Measurements from ENCODE around the gene SPTLC3.

- TF ChIP-seq CTCF (IDR thresholded peaks at IDR 0.05) (no peak), POLR2AphosphoS5 (IDR thresholded peaks at IDR 0.05; ENCODE audit: low read depth, low read length) (no peak), SIN3A (IDR thresholded peaks at IDR 0.05; ENCODE audit: borderline replicate concordance, insufficient read depth, low read depth, low read length) (no peak), TCF7L2 (IDR thresholded peaks at IDR 0.05; ENCODE audit: low read depth, low read length) (no peak)
- TF ChIP-seq, protein P1, sequence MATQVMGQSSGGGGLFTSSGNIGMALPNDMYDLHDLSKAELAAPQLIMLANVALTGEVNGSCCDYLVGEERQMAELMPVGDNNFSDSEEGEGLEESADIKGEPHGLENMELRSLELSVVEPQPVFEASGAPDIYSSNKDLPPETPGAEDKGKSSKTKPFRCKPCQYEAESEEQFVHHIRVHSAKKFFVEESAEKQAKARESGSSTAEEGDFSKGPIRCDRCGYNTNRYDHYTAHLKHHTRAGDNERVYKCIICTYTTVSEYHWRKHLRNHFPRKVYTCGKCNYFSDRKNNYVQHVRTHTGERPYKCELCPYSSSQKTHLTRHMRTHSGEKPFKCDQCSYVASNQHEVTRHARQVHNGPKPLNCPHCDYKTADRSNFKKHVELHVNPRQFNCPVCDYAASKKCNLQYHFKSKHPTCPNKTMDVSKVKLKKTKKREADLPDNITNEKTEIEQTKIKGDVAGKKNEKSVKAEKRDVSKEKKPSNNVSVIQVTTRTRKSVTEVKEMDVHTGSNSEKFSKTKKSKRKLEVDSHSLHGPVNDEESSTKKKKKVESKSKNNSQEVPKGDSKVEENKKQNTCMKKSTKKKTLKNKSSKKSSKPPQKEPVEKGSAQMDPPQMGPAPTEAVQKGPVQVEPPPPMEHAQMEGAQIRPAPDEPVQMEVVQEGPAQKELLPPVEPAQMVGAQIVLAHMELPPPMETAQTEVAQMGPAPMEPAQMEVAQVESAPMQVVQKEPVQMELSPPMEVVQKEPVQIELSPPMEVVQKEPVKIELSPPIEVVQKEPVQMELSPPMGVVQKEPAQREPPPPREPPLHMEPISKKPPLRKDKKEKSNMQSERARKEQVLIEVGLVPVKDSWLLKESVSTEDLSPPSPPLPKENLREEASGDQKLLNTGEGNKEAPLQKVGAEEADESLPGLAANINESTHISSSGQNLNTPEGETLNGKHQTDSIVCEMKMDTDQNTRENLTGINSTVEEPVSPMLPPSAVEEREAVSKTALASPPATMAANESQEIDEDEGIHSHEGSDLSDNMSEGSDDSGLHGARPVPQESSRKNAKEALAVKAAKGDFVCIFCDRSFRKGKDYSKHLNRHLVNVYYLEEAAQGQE (IDR thresholded peaks at IDR 0.05; ENCODE audit: insufficient read depth in 1 of 2, low read depth in 2 of 2, low read length in 1 of 2): no peak
Observed at GRCh38 chr20:13173201-13173600, 164.4 kb downstream of the SPTLC3 start.
